ENCODE measurements around the gene TPK1.

DNA sequence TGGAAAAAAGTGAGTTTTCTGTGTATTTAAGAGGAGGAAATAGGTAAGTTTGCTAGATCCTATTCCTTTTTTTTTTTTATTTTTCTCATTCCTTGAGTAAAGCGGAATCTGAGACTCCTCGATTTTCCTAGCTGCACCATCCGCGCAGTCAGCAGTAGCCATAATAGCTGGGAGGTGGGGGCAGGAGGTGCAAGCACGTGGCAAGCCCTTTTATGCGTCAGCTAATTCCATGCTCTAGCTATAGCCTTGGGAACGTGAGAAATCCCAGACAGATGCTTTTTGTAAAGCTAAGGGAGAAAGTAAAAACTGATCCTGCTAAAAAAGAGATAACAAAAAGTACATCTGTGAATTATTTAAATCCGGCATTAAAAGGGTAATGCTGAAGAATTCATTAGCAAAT lies 33.2 kb upstream of the TPK1 start:
- TF ChIP-seq, protein P1, sequence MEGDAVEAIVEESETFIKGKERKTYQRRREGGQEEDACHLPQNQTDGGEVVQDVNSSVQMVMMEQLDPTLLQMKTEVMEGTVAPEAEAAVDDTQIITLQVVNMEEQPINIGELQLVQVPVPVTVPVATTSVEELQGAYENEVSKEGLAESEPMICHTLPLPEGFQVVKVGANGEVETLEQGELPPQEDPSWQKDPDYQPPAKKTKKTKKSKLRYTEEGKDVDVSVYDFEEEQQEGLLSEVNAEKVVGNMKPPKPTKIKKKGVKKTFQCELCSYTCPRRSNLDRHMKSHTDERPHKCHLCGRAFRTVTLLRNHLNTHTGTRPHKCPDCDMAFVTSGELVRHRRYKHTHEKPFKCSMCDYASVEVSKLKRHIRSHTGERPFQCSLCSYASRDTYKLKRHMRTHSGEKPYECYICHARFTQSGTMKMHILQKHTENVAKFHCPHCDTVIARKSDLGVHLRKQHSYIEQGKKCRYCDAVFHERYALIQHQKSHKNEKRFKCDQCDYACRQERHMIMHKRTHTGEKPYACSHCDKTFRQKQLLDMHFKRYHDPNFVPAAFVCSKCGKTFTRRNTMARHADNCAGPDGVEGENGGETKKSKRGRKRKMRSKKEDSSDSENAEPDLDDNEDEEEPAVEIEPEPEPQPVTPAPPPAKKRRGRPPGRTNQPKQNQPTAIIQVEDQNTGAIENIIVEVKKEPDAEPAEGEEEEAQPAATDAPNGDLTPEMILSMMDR (IDR thresholded peaks at IDR 0.05) = no peak
- TF ChIP-seq POLR2AphosphoS5 (IDR thresholded peaks at IDR 0.05; ENCODE audit: insufficient read depth in 1 of 2, low read depth in 1 of 2) (no peak), POLR2A (IDR thresholded peaks at IDR 0.05) (no peak)

Data from vagina (tissue), 2 donors.